Neural cell (in vitro differentiated cells): ENCODE measurements around the gene SCN8A. TPM values are rescaled to one million over a fixed set of nuclear protein-coding genes. Genes with fewer than 3 reads are reported as not detected.
A peak's percentile ranks its signal among the peaks of the same experiment; 100 is the strongest.

Experiments
- H2AFZ ChIP-seq: fragments of 200-600, 300-800 bp; sonication (generic), shearing (Covaris generic); 2 replicates; pipeline ENCODE4 v1.6.0; 2014; ENCODE audit warnings: low read depth, mild to moderate bottlenecking, antibody characterized with exemption, low read length, moderate library complexity
- H3F3A ChIP-seq: fragments of 200-600 bp; shearing (Covaris generic); 2 replicates; pipeline ENCODE4 v1.6.1; 2016; ENCODE audit warnings: mild to moderate bottlenecking, moderate library complexity, mixed read lengths, antibody characterized with exemption, low read length; ENCODE audit not compliant: insufficient read depth, poor library complexity, severe bottlenecking
- H3K27ac ChIP-seq: fragments of 200-600, 300-800 bp; sonication (generic), shearing (Covaris generic); 2 replicates; pipeline ENCODE4 v1.5.1; 2014; ENCODE audit warnings: mild to moderate bottlenecking, low read length, moderate library complexity
- H3K27me3 ChIP-seq: fragments of 300-800, 200-600 bp; sonication (generic), shearing (Covaris generic); 2 replicates; pipeline ENCODE4 v1.6.0; 2014; ENCODE audit warnings: mild to moderate bottlenecking, low read depth, low read length, moderate library complexity; ENCODE audit not compliant: insufficient read depth
- H3K36me3 ChIP-seq: fragments of 300-800, 200-600 bp; sonication (generic), shearing (Covaris generic); 2 replicates; pipeline ENCODE4 v1.5.1; 2014; ENCODE audit warnings: mild to moderate bottlenecking, antibody characterized with exemption, low read length, moderate library complexity; ENCODE audit not compliant: insufficient read depth
- H3K4me2 ChIP-seq: fragments of 300-800, 200-600 bp; sonication (generic), shearing (Covaris generic); 2 replicates; pipeline ENCODE4 v1.6.0; 2014; ENCODE audit warnings: mild to moderate bottlenecking, low read length
- H3K4me3 ChIP-seq: fragments of 300-800, 200-600 bp; sonication (generic), shearing (Covaris generic); 2 replicates; pipeline ENCODE4 v1.5.1; 2014; ENCODE audit warnings: mild to moderate bottlenecking, low read length, moderate library complexity
- H3K79me2 ChIP-seq: fragments of 200-600 bp; shearing (Covaris generic); replicated peaks from 2 replicates; pipeline ENCODE4 v1.6.0; 2014; ENCODE audit warnings: mild to moderate bottlenecking, low read length, moderate library complexity; ENCODE audit not compliant: insufficient read depth
- H3K9ac ChIP-seq: fragments of 300-800, 200-600 bp; sonication (generic), shearing (Covaris generic); 2 replicates; pipeline ENCODE4 v1.6.1; 2016; ENCODE audit warnings: mild to moderate bottlenecking, low read length, mixed read lengths
- H3K9me2 ChIP-seq: fragments of 200-600 bp; shearing (Covaris generic); 2 replicates; pipeline ENCODE4 v1.6.1; 2016; ENCODE audit warnings: mild to moderate bottlenecking, low read length, mixed read lengths; ENCODE audit not compliant: insufficient read depth
- H3K9me3 ChIP-seq: fragments of 200-600, 300-800 bp; sonication (generic), shearing (Covaris generic); 2 replicates; pipeline ENCODE4 v1.6.1; 2016; ENCODE audit warnings: mild to moderate bottlenecking, mixed run types, low read length, moderate library complexity, mixed read lengths
- H4K20me1 ChIP-seq: fragments of 200-600 bp; shearing (Covaris generic); 2 replicates; pipeline ENCODE4 v1.6.1; 2016; ENCODE audit warnings: mild to moderate bottlenecking, mixed run types; ENCODE audit not compliant: insufficient read depth
- EP300 ChIP-seq: fragments of 450-650 bp; conservative IDR thresholded peaks from 2 replicates; pipeline ENCODE4 v1.6.1; 2014; ENCODE audit warnings: antibody characterized with exemption, mild to moderate bottlenecking, moderate library complexity; ENCODE audit not compliant: poor library complexity, severe bottlenecking
- EZH2 ChIP-seq: fragments of 200-600, 300-800 bp; shearing (Covaris generic), sonication (generic); IDR thresholded peaks from 2 replicates; pipeline ENCODE4 v1.6.1; 2014; ENCODE audit warnings: antibody characterized with exemption, low read length, borderline replicate concordance, mild to moderate bottlenecking; ENCODE audit not compliant: insufficient read depth, poor library complexity, severe bottlenecking
- MXI1 ChIP-seq: fragments of 450-650 bp; conservative IDR thresholded peaks from 2 replicates; pipeline ENCODE4 v1.6.1; 2014; ENCODE audit warnings: antibody characterized with exemption, mild to moderate bottlenecking; ENCODE audit not compliant: poor library complexity, severe bottlenecking
- POLR2AphosphoS5 ChIP-seq: IDR thresholded peaks from 2 replicates; pipeline ENCODE4 v1.6.1; 2012
- RAD21 ChIP-seq: fragments of 450-650 bp; conservative IDR thresholded peaks from 2 replicates; pipeline ENCODE4 v1.6.1; 2014; ENCODE audit warnings: antibody characterized with exemption, mild to moderate bottlenecking, moderate library complexity
- SMC3 ChIP-seq: fragments of 450-650 bp; conservative IDR thresholded peaks from 2 replicates; pipeline ENCODE4 v1.6.1; 2014; ENCODE audit warnings: antibody characterized with exemption, mild to moderate bottlenecking, moderate library complexity; ENCODE audit not compliant: poor library complexity
- TAF1 ChIP-seq: IDR thresholded peaks from 2 replicates; pipeline ENCODE4 v1.6.1; 2012; ENCODE audit warnings: low read depth
- polyA plus RNA-seq: library from polyadenylated mRNA; depleted of rRNA; stranded (reverse); fragments of >200 nt; gene quantifications from 2 replicates; pipeline ENCODE4 v1.2.3, GENCODE V29; 2014
- TF ChIP-seq, protein P1 (sequence below): fragments of 450-650 bp; IDR thresholded peaks from 2 replicates; pipeline ENCODE4 v1.5.1; 2014; ENCODE audit warnings: antibody characterized with exemption, mild to moderate bottlenecking, moderate library complexity; ENCODE audit not compliant: poor library complexity, severe bottlenecking
- TF ChIP-seq, protein P2 (sequence below): IDR thresholded peaks from 2 replicates; pipeline ENCODE4 v1.6.1; 2012; ENCODE audit warnings: borderline replicate concordance

SCN8A gene
- polyA plus RNA-seq, 1 donor from 2014 or later: 14.2 TPM

DNA sequence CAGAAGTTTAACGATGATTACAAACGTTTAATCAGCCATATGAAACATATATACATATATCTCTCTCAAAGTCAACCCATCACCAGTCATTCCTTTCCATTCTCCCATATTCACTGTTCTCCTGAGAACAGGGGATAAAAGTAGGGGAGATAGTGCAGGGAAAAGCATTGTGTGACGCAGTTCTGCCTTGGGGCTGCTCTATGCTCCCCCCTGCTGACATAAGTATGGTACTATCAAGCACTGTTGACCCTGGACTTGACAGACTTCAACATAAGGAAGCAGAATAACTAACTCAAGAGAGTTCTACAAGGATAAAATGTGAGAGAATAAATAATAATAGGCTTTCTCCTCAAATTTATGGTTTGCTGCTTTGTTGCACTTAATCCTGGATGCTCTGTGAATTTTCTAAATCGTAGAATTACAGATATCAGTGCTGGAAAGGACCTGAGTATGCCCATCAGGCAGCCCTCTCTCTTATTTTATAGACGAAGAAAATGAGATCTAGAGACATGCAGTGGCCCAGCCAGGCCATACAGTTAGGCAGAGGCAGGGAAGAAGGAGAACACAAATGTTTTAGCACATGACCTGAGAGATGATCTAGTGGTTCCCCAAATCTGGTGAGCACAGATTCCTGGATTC lies 87.2 kb downstream of the SCN8A start:
- Histone ChIP-seq H3K9ac (no peak overlapping the region), H3K9me3 (no peaks in the 10 kb centered on the region), H3K36me3 (no peaks in the 10 kb centered on the region), H3K27me3 (no peaks in the 10 kb centered on the region), H4K20me1 (no peaks in the 10 kb centered on the region), H2AFZ (no peak overlapping the region), H3K4me2 (no peak overlapping the region), H3K9me2 (no peaks in the 10 kb centered on the region), H3K79me2 (no peaks in the 10 kb centered on the region), H3F3A (no peaks in the 10 kb centered on the region), H3K27ac (no peak overlapping the region), H3K4me3 (no peak overlapping the region)
- TF ChIP-seq MXI1 (no peak), RAD21 (peak; percentile 44), POLR2AphosphoS5 (peak; percentile 35), EP300 (no peak), SMC3 (peak; percentile 51), EZH2 (no peak), TAF1 (no peak)
- TF ChIP-seq, protein P1, sequence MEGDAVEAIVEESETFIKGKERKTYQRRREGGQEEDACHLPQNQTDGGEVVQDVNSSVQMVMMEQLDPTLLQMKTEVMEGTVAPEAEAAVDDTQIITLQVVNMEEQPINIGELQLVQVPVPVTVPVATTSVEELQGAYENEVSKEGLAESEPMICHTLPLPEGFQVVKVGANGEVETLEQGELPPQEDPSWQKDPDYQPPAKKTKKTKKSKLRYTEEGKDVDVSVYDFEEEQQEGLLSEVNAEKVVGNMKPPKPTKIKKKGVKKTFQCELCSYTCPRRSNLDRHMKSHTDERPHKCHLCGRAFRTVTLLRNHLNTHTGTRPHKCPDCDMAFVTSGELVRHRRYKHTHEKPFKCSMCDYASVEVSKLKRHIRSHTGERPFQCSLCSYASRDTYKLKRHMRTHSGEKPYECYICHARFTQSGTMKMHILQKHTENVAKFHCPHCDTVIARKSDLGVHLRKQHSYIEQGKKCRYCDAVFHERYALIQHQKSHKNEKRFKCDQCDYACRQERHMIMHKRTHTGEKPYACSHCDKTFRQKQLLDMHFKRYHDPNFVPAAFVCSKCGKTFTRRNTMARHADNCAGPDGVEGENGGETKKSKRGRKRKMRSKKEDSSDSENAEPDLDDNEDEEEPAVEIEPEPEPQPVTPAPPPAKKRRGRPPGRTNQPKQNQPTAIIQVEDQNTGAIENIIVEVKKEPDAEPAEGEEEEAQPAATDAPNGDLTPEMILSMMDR: peak; percentile 57
- TF ChIP-seq, protein P2, sequence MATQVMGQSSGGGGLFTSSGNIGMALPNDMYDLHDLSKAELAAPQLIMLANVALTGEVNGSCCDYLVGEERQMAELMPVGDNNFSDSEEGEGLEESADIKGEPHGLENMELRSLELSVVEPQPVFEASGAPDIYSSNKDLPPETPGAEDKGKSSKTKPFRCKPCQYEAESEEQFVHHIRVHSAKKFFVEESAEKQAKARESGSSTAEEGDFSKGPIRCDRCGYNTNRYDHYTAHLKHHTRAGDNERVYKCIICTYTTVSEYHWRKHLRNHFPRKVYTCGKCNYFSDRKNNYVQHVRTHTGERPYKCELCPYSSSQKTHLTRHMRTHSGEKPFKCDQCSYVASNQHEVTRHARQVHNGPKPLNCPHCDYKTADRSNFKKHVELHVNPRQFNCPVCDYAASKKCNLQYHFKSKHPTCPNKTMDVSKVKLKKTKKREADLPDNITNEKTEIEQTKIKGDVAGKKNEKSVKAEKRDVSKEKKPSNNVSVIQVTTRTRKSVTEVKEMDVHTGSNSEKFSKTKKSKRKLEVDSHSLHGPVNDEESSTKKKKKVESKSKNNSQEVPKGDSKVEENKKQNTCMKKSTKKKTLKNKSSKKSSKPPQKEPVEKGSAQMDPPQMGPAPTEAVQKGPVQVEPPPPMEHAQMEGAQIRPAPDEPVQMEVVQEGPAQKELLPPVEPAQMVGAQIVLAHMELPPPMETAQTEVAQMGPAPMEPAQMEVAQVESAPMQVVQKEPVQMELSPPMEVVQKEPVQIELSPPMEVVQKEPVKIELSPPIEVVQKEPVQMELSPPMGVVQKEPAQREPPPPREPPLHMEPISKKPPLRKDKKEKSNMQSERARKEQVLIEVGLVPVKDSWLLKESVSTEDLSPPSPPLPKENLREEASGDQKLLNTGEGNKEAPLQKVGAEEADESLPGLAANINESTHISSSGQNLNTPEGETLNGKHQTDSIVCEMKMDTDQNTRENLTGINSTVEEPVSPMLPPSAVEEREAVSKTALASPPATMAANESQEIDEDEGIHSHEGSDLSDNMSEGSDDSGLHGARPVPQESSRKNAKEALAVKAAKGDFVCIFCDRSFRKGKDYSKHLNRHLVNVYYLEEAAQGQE: no peak

DNA sequence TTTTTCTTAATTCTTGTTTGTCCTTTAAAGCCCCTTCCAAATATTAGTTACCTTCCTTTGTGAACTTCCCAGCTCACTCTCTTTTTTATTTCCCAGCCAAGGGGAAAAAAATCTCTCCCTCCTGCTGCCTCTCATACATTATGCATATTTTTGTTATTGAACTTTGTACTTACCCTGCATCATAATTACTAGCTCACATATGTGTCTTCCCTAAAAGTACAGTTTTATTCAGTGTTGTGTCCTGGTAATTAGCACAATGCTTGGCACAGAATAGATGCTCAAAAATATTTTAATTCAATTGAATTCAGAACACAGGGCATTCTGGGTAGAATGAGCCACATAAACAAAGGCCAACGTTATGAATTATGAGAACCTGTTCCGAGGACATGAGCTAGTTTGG lies 91.9 kb downstream of the SCN8A start:
- no peak overlapping the region for H2AFZ ChIP-seq
- no peaks in the 10 kb centered on the region for H3K79me2 ChIP-seq
- no peak overlapping the region for H3K9ac ChIP-seq
- TF ChIP-seq POLR2AphosphoS5 (no peak), SMC3 (no peak), EP300 (no peak), EZH2 (no peak), MXI1 (no peak), TAF1 (no peak), RAD21 (no peak)
- TF ChIP-seq, protein P1: no peak
- TF ChIP-seq, protein P2: no peak
- H3K9me2 ChIP-seq: no peaks in the 10 kb centered on the region
- H3K27me3 ChIP-seq: no peaks in the 10 kb centered on the region
- no peaks in the 10 kb centered on the region for H3K36me3 ChIP-seq
- no peak overlapping the region for H3K4me3 ChIP-seq
- H3K9me3 ChIP-seq: no peaks in the 10 kb centered on the region
- H4K20me1 ChIP-seq: no peaks in the 10 kb centered on the region
- no peaks in the 10 kb centered on the region for H3F3A ChIP-seq
- no peak overlapping the region for H3K27ac ChIP-seq
- no peak overlapping the region for H3K4me2 ChIP-seq
